GM23338 (cell line): Measurements from ENCODE around the gene CNR1. TPM values are rescaled to one million over a fixed set of nuclear protein-coding genes. Genes with fewer than 3 reads are reported as not detected.

Experiments used
- ATAC-seq: fragments of 200-7000 bp; cut with Tn5 transposase; 3 replicates; pipeline ENCODE4 v1.9.1; 2020
- DNase-seq: peaks from one replicate; pipeline ENCODE4 v3.0.0-alpha.2; 2015; ENCODE audit warnings: low spot score
- H2AFZ ChIP-seq: fragments of 200-600 bp; sonication (generic); 2 replicates; pipeline ENCODE4 v1.8.0; 2016; ENCODE audit warnings: antibody characterized with exemption, mild to moderate bottlenecking, moderate library complexity
- H3F3A ChIP-seq: fragments of 200-600 bp; sonication (generic); replicated peaks from 2 replicates; pipeline ENCODE4 v1.8.0; 2017; ENCODE audit warnings: antibody characterized with exemption, mixed run types, low read depth
- H3K27ac ChIP-seq: fragments of 200-600 bp; sonication (generic); 2 replicates; pipeline ENCODE4 v1.6.1; 2016; ENCODE audit warnings: low read depth
- H3K27me3 ChIP-seq: fragments of 200-600 bp; sonication (generic); 2 replicates; pipeline ENCODE4 v1.8.0; 2016; ENCODE audit warnings: mild to moderate bottlenecking, mixed run types, moderate library complexity; ENCODE audit not compliant: insufficient read depth
- H3K36me3 ChIP-seq: fragments of 200-600 bp; sonication (generic); 2 replicates; pipeline ENCODE4 v1.8.0; 2016; ENCODE audit warnings: mild to moderate bottlenecking; ENCODE audit not compliant: insufficient read depth
- H3K4me1 ChIP-seq: fragments of 200-600 bp; sonication (generic); 2 replicates; pipeline ENCODE4 v1.8.0; 2016; ENCODE audit warnings: mild to moderate bottlenecking, moderate library complexity; ENCODE audit not compliant: insufficient read depth
- H3K4me2 ChIP-seq: fragments of 200-600 bp; sonication (generic); 2 replicates; pipeline ENCODE4 v1.7.1; 2017; ENCODE audit warnings: mixed run types
- H3K4me3 ChIP-seq: fragments of 200-600 bp; sonication (generic); 2 replicates; pipeline ENCODE4 v1.6.1; 2016; ENCODE audit warnings: mixed run types
- H3K79me2 ChIP-seq: fragments of 200-600 bp; sonication (generic); replicated peaks from 2 replicates; pipeline ENCODE4 v1.8.0; 2017; ENCODE audit warnings: mild to moderate bottlenecking; ENCODE audit not compliant: insufficient read depth
- H3K9me2 ChIP-seq: fragments of 200-600 bp; sonication (generic); 2 replicates; pipeline ENCODE4 v1.8.0; 2017; ENCODE audit not compliant: insufficient read depth
- H4K20me1 ChIP-seq: fragments of 200-600 bp; sonication (generic); replicated peaks from 2 replicates; pipeline ENCODE4 v1.8.0; 2017; ENCODE audit warnings: mild to moderate bottlenecking; ENCODE audit not compliant: insufficient read depth
- H3K27ac Mint-ChIP-seq: 2 replicates; pipeline ENCODE4 v1.8.0; 2020; ENCODE audit warnings: inconsistent platforms, mild to moderate bottlenecking, moderate library complexity, mixed read lengths
- H3K27me3 Mint-ChIP-seq: 3 replicates; pipeline ENCODE4 v1.8.0; 2022; ENCODE audit warnings: low read depth, mild to moderate bottlenecking, moderate library complexity, mixed read lengths, inconsistent platforms; ENCODE audit not compliant: insufficient read depth, poor library complexity
- H3K36me3 Mint-ChIP-seq: 3 replicates; pipeline ENCODE4 v1.8.0; 2021; ENCODE audit warnings: low read depth, mild to moderate bottlenecking, inconsistent platforms, moderate library complexity, mixed read lengths
- H3K4me1 Mint-ChIP-seq: 3 replicates; pipeline ENCODE4 v1.8.0; 2020; ENCODE audit warnings: mild to moderate bottlenecking, inconsistent platforms, mixed read lengths
- H3K4me3 Mint-ChIP-seq: 3 replicates; pipeline ENCODE4 v1.8.0; 2021; ENCODE audit warnings: moderate library complexity, mild to moderate bottlenecking, inconsistent platforms, mixed read lengths
- H3K9me3 Mint-ChIP-seq: 3 replicates; pipeline ENCODE4 v1.8.0; 2020; ENCODE audit warnings: moderate library complexity, mild to moderate bottlenecking, inconsistent platforms, mixed read lengths
- CREB1 ChIP-seq: fragments of 250-450 bp; sonication (Bioruptor Pico); IDR thresholded peaks from 2 replicates; pipeline ENCODE4 v1.5.0; 2020; ENCODE audit warnings: low read depth, mild to moderate bottlenecking, moderate library complexity
- CTCF ChIP-seq, 2 experiments: fragments of 200-600 bp in 1 of 2; sonication (generic) in 1 of 2; conservative IDR thresholded peaks; 2 replicates each; pipeline versions ENCODE4 v1.5.1 to v1.6.1; 2016 to 2017; ENCODE audit warnings: antibody characterized with exemption in 2 of 2, low read depth in 2 of 2, mild to moderate bottlenecking in 2 of 2, moderate library complexity in 1 of 2
- ETS1 ChIP-seq: IDR thresholded peaks from 2 replicates; pipeline ENCODE4 v1.6.1; 2016; ENCODE audit warnings: antibody characterized with exemption
- EZH2 ChIP-seq: fragments of 200-600 bp; sonication (generic); IDR thresholded peaks from one replicate; pipeline ENCODE4 v1.8.0; 2017; ENCODE audit warnings: antibody characterized with exemption, mild to moderate bottlenecking, low read depth; ENCODE audit not compliant: unreplicated experiment
- EZH2phosphoT487 ChIP-seq: fragments of 200-600 bp; sonication (generic); IDR thresholded peaks from one replicate; pipeline ENCODE4 v1.8.1; 2018; ENCODE audit warnings: antibody characterized with exemption; ENCODE audit not compliant: unreplicated experiment
- JUNB ChIP-seq: IDR thresholded peaks from one replicate; pipeline ENCODE4 v1.6.1; 2016; ENCODE audit warnings: antibody characterized with exemption; ENCODE audit not compliant: unreplicated experiment
- NANOG ChIP-seq: IDR thresholded peaks from 2 replicates; pipeline ENCODE4 v1.6.1; 2016; ENCODE audit warnings: antibody characterized with exemption, borderline replicate concordance
- POLR2AphosphoS5 ChIP-seq: IDR thresholded peaks from 2 replicates; pipeline ENCODE4 v1.6.1; 2016; ENCODE audit warnings: antibody characterized with exemption, low read depth
- STAT1 ChIP-seq: IDR thresholded peaks from one replicate; pipeline ENCODE4 v1.6.1; 2016; ENCODE audit warnings: antibody characterized with exemption; ENCODE audit not compliant: unreplicated experiment
- ZNF114 ChIP-seq: fragments of 250-450 bp; sonication (Bioruptor Pico); IDR thresholded peaks from 2 replicates; pipeline ENCODE4 v1.5.0; 2020; ENCODE audit warnings: mild to moderate bottlenecking, moderate library complexity
- ZNF331 ChIP-seq: fragments of 250-450 bp; sonication (Bioruptor Pico); IDR thresholded peaks from 2 replicates; pipeline ENCODE4 v1.5.0; 2020; ENCODE audit warnings: low read depth, mild to moderate bottlenecking, moderate library complexity
- ZNF462 ChIP-seq: fragments of 250-450 bp; sonication (Bioruptor Pico); IDR thresholded peaks from 2 replicates; pipeline ENCODE4 v1.5.0; 2020; ENCODE audit warnings: mild to moderate bottlenecking, moderate library complexity
- polyA plus RNA-seq: library from polyadenylated mRNA; unstranded; fragments of >200 nt; fragmentation: Nextera tagmentation; extraction: Ambion mirVana; gene quantifications from 2 replicates; pipeline ENCODE4 v1.2.1, GENCODE V29; 2016
- total RNA-seq: library from RNA; depleted of rRNA; stranded (reverse); fragments of >200 nt; shearing (Covaris generic); gene quantifications from 2 replicates; pipeline ENCODE4 v1.2.3, GENCODE V29; 2014

The CNR1 gene
- total and polyA plus RNA-seq, 2 experiments from 2014 or later, result 0.71 to 2.6 TPM

GRCh38 chr6:88133718-88134117 lies 32.4 kb downstream of the CNR1 start:
- no peak for ATAC-seq
- Mint-ChIP-seq H3K36me3 (no peaks in the 10 kb centered on the region), H3K4me1 (peaks cover 5% of the 10 kb centered on the region), H3K4me3 (no peak overlapping the region), H3K27ac (no peak overlapping the region), H3K9me3 (no peaks in the 10 kb centered on the region), H3K27me3 (no peaks in the 10 kb centered on the region)
- H3K27me3 ChIP-seq, result no peaks in the 10 kb centered on the region
- H3K4me1 ChIP-seq, result peaks cover 8% of the 10 kb centered on the region
- H3F3A ChIP-seq, result no peaks in the 10 kb centered on the region
- no peaks in the 10 kb centered on the region for H3K36me3 ChIP-seq
- DNase-seq, result no peak
- H3K79me2 ChIP-seq, result no peaks in the 10 kb centered on the region
- TF ChIP-seq JUNB (no peak), CREB1 (no peak), CTCF (conservative IDR thresholded peaks at IDR 0.05; ENCODE audit: low read depth in 2 of 2) (no peak), NANOG (no peak), ETS1 (no peak), ZNF114 (CRISPR knock-in tag) (no peak), EZH2phosphoT487 (no peak), EZH2 (no peak), ZNF331 (no peak), POLR2AphosphoS5 (no peak), STAT1 (no peak), ZNF462 (CRISPR knock-in tag) (no peak)
- no peak overlapping the region for H3K27ac ChIP-seq
- H3K4me3 ChIP-seq, result no peak overlapping the region
- H3K9me2 ChIP-seq, result no peaks in the 10 kb centered on the region
- H2AFZ ChIP-seq, result no peak overlapping the region; the same call in 1 of the 2 replicates
- no peaks in the 10 kb centered on the region for H4K20me1 ChIP-seq
- no peak overlapping the region for H3K4me2 ChIP-seq
